Measurements from ENCODE around the gene KIF17. TPM values are rescaled to one million over a fixed set of nuclear protein-coding genes. Genes with fewer than 3 reads are reported as not detected.

The KIF17 gene
- total RNA-seq, 1 experiment from 2014 or later = 5.1 TPM

- Mint-ChIP-seq H3K27me3 (ENCODE audit: low read depth) (no peaks in the 10 kb centered on the region), H3K36me3 (ENCODE audit: insufficient read depth in 1 of 3, low read depth in 3 of 3) (peaks cover 5 to 33% (median 8%) of the 10 kb centered on the region in 3 experiments; a peak in 4 of 7 replicates), H3K27ac (no peak overlapping the region), H3K9me3 (no peaks in the 10 kb centered on the region), H3K4me3 (no peak overlapping the region), H3K4me1 (no peaks in the 10 kb centered on the region)
- Histone ChIP-seq H3T11ph (ENCODE audit: low read length) (no peak overlapping the region), H3K79me2 (ENCODE audit: insufficient read depth, low read length) (no peaks in the 10 kb centered on the region), H3K4me2 (ENCODE audit: insufficient read depth, insufficient read length, low read length) (no peak overlapping the region), H3K27me3 (ENCODE audit: insufficient read depth, low read length) (no peaks in the 10 kb centered on the region), H2AFZ (ENCODE audit: low read length) (no peak overlapping the region), H2AK5ac (ENCODE audit: insufficient read length, low read length) (no peak overlapping the region), H2BK5ac (ENCODE audit: insufficient read length, low read length) (no peak overlapping the region), H3K18ac (ENCODE audit: insufficient read length, low read depth, low read length) (no peak overlapping the region), H4K8ac (replicated peaks; ENCODE audit: insufficient read length, low read depth, low read length) (no peak overlapping the region), H2BK15ac (ENCODE audit: low read depth, low read length) (no peak overlapping the region), H3K23ac (ENCODE audit: insufficient read length, low read depth, low read length) (no peak overlapping the region), H3K23me2 (ENCODE audit: insufficient read length, low read depth, low read length, poor library complexity, severe bottlenecking) (no peaks in the 10 kb centered on the region), H2BK12ac (ENCODE audit: insufficient read length, low read depth, low read length) (no peak overlapping the region), H3K4ac (ENCODE audit: low read depth, low read length) (no peak overlapping the region), H3K79me1 (ENCODE audit: insufficient read depth, low read depth, low read length, poor library complexity, severe bottlenecking) (no peaks in the 10 kb centered on the region), H2BK120ac (ENCODE audit: low read depth, low read length, poor library complexity, severe bottlenecking) (no peak overlapping the region), H4K5ac (ENCODE audit: insufficient read length, low read depth, low read length) (no peak overlapping the region), H3K14ac (ENCODE audit: insufficient read depth, low read length) (no peak overlapping the region), H3K4me1 (ENCODE audit: insufficient read depth, low read length) (no peaks in the 10 kb centered on the region), H3K56ac (ENCODE audit: insufficient read length, low read depth, low read length) (no peak overlapping the region), H3K9me3 (ENCODE audit: control insufficient read depth, low read depth, low read length) (no peaks in the 10 kb centered on the region), H3K27ac (ENCODE audit: insufficient read length, low read depth, low read length) (no peak overlapping the region), H3K9ac (ENCODE audit: extremely low read depth, insufficient read length, low read length) (no peak overlapping the region), H4K20me1 (ENCODE audit: control insufficient read depth, insufficient read depth, insufficient read length) (no peaks in the 10 kb centered on the region), H2BK20ac (ENCODE audit: low read depth, low read length, poor library complexity, severe bottlenecking) (no peak overlapping the region), H4K91ac (ENCODE audit: insufficient read length, low read depth, low read length) (no peak overlapping the region)
- no peak for DNase-seq
- no peak for TF ChIP-seq CTCF (conservative IDR thresholded peaks at IDR 0.05)
- WGBS (ENCODE audit: extremely low coverage, insufficient read length, low lambda C conversion rate) = no CpG with 5 or more reads among the region's 6 CpGs
Observed at GRCh38 chr1:20708057-20708456, 9.8 kb downstream of the KIF17 start.

Measured in H9 (cell line).